HG03039 (cell line): Measurements from ENCODE around the gene UTP15.

Source experiments
- ATAC-seq: cut with Tn5 transposase; IDR thresholded peaks from one replicate; pipeline ENCODE4 v1.9.1; 2021; ENCODE audit warnings: mild to moderate bottlenecking, moderate library complexity; ENCODE audit not compliant: unreplicated experiment

The UTP15 gene

DNA sequence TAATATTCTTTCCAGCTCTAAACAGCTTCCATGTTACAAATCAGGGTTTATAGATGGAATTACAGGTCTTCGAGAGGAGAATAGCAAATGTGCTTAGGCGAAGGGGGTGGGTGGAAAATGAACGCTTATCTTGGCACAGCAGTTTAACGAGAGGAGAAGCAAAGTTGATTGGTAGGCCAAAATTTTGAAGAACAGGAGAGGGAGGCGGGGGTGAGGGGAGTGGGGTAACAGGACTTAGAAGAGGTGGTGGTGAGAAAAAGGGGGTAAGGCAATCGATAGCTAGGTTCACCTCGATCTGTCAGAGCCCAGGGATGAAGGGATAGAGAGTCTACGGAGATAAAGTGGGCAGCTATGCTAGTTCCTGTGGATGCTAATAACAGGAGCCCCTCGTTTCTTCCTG is 868 bp upstream of the UTP15 start:
- ATAC-seq = no peak

DNA sequence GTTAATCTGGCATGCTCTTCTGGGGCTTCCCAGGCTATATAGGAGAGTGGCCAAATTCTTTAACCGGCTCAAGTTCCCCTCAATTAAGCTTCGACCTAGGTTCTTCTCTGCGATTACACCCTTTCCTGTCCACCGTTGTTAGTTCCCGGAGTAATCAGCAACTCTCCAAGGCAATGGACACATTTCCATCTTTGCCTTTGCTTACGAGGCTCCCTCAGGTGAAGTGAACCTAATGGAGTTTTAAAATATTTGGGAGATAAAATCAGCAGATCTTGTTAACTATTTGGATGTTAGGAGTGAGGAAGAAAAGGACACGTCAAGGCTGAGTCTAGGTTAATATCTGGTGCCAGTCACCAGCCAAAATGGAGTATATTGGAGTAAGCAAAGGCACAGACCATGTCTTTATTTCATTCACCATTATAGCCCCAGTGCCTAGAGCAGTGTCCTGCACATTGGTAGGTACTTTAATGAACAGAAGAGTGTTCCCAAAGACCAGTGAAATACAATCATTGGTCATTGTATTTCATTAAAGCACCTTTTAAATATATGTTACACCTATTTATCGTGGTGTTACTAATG is 515 bp downstream of the UTP15 start:
- ATAC-seq = no peak

DNA sequence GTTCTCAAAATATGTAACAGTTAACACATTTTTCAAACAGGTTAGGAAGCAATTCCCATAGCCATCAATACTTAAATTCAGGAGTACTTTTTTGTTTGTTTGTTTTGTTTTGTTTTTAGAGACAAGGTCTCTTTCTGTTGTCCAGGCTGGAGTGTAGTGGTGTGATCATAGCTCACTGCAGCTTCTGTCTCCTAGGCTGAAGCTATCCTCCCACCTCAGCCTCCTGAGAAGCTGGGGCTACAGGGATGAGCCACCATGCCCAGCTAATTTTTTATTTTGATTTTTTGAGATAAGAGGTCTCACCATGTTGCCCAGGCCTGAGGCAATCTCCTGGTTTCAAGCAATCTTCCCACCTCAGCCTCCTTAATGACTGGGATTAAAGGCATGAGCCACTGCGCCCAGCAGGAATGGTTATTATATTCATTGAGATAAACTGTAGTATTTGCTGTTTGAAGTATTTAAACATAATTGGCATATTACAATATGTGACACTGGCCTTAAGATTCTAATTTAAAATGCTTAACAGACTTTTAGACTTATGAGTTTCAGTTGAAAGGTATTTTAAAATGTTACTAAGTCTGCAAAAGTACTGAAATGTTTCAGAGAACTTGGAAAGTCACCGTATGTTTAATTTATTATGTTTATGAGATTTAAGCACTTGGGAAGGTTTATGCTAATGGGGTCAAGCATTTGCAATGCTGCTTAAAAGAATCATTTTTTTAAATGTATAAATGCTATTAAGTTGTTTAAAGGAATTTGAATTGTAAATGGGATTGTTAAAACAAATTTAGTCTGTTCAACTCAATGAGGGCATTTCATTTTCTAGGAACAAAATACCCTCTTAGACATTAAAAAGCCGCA is 17.0 kb downstream of the UTP15 start:
- ATAC-seq = no peak

DNA sequence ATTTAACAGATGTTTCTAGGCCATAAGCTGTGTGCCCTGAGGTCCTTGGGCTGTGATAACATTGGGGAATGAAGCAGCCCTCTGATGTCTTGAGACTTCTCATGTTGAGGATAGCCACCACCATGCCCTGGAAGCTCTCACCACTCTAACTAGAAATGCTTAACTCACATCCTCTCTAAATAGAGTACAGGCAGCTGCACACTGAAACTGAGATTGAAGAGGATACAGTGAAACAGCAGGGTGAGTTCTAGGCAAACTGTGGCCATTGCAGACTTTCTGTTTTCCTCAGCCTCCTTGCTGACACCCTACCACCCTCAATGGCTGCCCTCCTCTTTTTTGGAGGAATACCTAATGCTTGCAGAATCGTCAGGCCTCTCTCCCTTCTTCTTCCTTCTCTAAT is 22.4 kb downstream of the UTP15 start:
- ATAC-seq = no peak

- ATAC-seq = no peak
These were observed 25.7 kb downstream of the UTP15 start for GRCh38 chr5:73591102-73591695.

GRCh38 chr5:73591698-73592501 is 26.4 kb downstream of the UTP15 start:
- no peak for ATAC-seq

- ATAC-seq = no peak
These were observed 27.0 kb downstream of the UTP15 start for GRCh38 chr5:73592551-73592950.

DNA sequence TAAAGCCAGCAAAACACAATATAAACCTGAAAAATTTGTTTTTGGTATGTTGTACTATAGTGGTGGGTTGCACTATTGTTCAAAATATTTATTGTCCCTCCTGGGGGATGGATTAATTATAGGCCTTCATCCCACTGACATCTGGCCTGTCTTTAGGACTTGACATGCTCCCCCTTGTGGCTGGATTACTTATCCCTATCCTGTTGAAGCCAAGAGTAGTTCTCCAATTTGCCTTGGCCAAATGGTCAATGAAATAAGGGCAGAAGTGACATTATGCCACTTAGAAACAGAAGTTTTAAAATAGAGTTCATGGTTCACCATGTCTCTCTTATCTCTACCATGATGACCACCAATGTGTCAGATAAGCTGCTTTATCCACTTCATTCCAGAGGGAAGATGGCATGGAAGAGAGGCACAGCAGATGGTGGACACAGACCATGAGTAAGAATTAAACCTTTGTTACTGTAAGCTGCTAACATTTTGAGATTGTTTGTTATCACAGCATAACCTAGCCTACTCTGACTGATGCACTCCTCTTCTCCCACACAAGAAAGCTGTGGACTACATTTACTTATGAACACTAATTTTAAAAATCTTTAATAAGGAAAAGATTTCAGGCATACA is 31.3 kb downstream of the UTP15 start:
- no peak for ATAC-seq

DNA sequence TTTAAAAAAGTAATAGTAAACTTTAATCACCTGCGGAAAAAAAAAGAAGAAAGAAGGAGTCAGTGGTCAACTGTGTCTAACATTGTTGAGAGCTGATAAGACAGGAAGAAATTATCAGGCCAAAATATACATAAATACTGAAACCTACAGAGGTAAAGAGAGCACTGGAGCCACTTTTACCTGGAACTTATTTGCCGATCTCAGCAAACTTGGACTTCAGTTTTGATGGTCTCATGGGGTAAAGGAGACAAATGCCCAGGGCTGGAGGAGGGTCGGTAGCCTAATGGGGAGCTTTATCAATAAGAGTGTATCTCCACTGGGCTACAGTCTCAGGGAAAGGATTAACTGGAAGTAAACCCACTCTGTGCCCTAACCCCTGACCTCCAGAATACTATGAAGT is 33.8 kb downstream of the UTP15 start:
- ATAC-seq = no peak

DNA sequence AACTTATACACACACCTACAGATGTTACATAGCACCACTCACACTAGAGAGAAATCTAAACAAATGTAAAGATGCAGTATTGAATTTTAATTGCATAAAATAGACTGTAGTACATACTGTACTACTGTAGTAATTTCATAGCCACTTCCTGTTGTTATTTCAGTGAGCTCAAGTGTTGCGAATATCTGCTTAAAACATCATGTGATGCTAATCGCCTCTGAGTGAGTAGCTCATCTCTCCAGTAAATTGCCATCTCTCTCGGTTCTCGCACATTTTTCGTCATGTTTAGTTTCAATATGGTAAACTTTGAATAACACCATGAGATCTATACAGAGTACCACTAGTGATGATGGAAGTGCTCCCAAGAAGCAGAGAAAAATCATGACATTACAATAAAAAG is 38.5 kb downstream of the UTP15 start:
- no peak for ATAC-seq

- no peak for ATAC-seq
These were observed 39.9 kb downstream of the UTP15 start for GRCh38 chr5:73605223-73606087.

DNA sequence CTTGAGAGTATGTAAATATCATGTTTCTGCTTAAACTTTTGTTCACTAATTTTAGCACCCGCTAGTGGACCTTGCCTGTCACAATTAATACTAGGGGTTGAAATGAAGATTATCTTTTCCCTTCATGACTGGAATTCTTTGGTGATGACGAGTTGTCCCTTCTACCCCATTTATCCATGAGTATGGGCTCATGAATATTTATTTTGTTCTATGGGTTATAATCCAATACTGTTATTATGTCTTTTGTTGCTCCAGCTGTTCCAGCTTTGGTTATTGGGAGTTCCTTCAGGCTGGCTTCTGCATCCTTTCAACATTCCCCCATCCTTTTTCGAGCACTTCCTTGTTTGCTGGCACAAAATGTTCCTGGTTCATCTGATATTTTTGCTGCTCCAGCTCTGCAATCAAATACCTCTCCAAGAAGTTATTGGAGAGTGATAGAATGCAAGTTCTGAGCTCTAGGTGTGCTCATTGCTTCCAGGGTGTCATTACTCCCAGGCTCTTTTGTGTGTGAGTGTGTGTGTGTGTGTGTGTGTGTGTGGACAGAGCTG is 40.7 kb downstream of the UTP15 start:
- ATAC-seq = no peak

GRCh38 chr5:73607228-73607627 is 41.7 kb downstream of the UTP15 start:
- no peak for ATAC-seq

- no peak for ATAC-seq
These were observed 47.3 kb downstream of the UTP15 start for GRCh38 chr5:73612799-73613198.

GRCh38 chr5:73615085-73615484 is 49.5 kb downstream of the UTP15 start:
- ATAC-seq = no peak

- ATAC-seq = no peak
These were observed 50.4 kb downstream of the UTP15 start for GRCh38 chr5:73615947-73616346.

DNA sequence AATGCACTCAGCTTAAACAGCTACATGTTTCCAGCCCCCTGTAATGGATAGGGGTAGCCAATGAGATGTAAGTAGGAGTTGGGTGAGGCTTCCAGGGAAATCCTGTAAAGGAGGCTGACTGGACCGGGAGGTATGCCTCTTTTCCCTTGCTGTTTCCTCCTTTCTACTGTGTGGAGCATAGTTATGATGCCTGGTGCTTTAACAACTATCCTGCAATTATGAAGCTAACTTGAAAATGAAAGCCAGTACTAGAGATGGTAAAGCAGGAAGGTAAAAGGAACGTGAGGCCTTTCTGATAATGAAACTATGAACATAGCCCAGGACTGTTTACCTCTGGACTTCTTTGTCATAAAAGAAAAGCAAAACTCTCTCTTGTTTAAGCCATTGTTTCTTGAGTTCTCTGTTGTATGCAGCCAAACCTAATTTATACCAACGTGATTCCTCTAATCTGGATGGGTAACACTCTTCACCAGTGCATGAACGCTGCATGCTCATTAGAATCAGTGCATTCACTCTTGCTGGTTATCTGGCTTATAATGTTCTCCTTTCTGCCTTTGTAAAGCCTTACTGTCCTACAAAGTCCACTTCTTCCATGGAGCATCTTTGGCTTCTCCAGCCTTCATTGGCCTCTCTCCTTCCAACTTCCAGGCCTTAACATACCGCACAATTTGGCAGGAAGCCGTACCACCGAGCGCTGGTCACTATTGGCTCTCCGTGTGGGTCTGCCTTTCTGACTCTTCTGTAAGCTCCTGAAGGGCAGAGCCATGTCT is 52.2 kb downstream of the UTP15 start:
- ATAC-seq = no peak

GRCh38 chr5:73619606-73620333 is 54.2 kb downstream of the UTP15 start:
- ATAC-seq = no peak
